Brain pericyte (primary cell): ENCODE data around the gene STX8.
A peak's percentile ranks its signal among the peaks of the same experiment; 100 is the strongest.
"Not testable (repeated sequence)": the region's sequence is repeated elsewhere in the genome, so short reads cannot be mapped to it uniquely, and the experiment has no call there.

Source experiments
- DNase-seq: peaks from one replicate; pipeline ENCODE4 v3.0.0-alpha.2; 2012; ENCODE audit warnings: low read depth, low spot score

Gene STX8

GRCh38 chr17:9402590-9403199 is 172.9 kb downstream of the STX8 start:
- no peak for DNase-seq

GRCh38 chr17:9401434-9401833 is 174.2 kb downstream of the STX8 start:
- DNase-seq = no peak

- DNase-seq = no peak
Observed at GRCh38 chr17:9389111-9389527, 186.5 kb downstream of the STX8 start.

- DNase-seq = peak; percentile 93
Observed at GRCh38 chr17:9386401-9386800, 189.2 kb downstream of the STX8 start.

- no peak for DNase-seq
Observed at GRCh38 chr17:9383826-9384225, 191.8 kb downstream of the STX8 start.

GRCh38 chr17:9382626-9383025 is 193.0 kb downstream of the STX8 start:
- DNase-seq = no peak

GRCh38 chr17:9381068-9381467 is 194.6 kb downstream of the STX8 start:
- DNase-seq = no peak

GRCh38 chr17:9380361-9380760 is 195.3 kb downstream of the STX8 start:
- DNase-seq = no peak

GRCh38 chr17:9376177-9376576 is 199.4 kb downstream of the STX8 start:
- DNase-seq = not testable (repeated sequence)

GRCh38 chr17:9371019-9371418 is 204.6 kb downstream of the STX8 start:
- DNase-seq = no peak

GRCh38 chr17:9370467-9370866 is 205.2 kb downstream of the STX8 start:
- DNase-seq = no peak

- no peak for DNase-seq
Observed at GRCh38 chr17:9368631-9369030, 207.0 kb downstream of the STX8 start.

GRCh38 chr17:9367156-9367555 is 208.5 kb downstream of the STX8 start:
- DNase-seq = no peak

- DNase-seq = no peak
Observed at GRCh38 chr17:9364837-9365430, 210.7 kb downstream of the STX8 start.

- DNase-seq = no peak
Observed at GRCh38 chr17:9363440-9364350, 211.9 kb downstream of the STX8 start.

GRCh38 chr17:9361188-9361955 is 214.2 kb downstream of the STX8 start:
- no peak for DNase-seq

GRCh38 chr17:9360677-9361081 is 214.9 kb downstream of the STX8 start:
- no peak for DNase-seq

GRCh38 chr17:9356488-9356911 is 219.1 kb downstream of the STX8 start:
- DNase-seq = no peak

- no peak for DNase-seq
Observed at GRCh38 chr17:9355846-9356245, 219.8 kb downstream of the STX8 start.

- not testable (repeated sequence) for DNase-seq
Observed at GRCh38 chr17:9355231-9355630, 220.4 kb downstream of the STX8 start.

- no peak for DNase-seq
Observed at GRCh38 chr17:9350080-9350479, 225.5 kb downstream of the STX8 start.
